Activated naive CD4-positive, alpha-beta T cell (primary cell): ENCODE results near the gene GIGYF2.
"Not testable (repeated sequence)": the region's sequence is repeated elsewhere in the genome, so short reads cannot be mapped to it uniquely, and the experiment has no call there.

Experiments
- DNase-seq, 4 experiments: peaks; one replicate each; lab custom pipeline; 2025; lab: John Stamatoyannopoulos, UW

The GIGYF2 gene

DNA sequence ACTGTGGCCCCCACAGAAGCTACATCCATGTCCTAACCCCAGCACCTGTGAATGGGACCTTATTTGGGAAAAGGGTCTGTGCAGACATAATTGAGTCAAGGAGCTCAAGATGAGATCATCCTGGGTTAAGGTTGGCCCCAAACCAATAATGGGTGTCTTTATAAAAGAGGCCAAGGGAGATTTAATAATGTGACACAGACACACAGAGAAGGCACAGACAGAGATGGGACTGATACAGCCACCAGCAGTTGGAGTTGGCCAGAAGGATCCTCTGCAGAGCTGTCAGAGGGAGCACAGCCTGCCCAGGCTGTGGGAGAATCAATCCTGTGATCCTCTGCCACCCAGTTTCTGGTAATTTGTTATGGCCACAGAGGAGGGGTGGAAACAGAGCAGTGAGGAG is 199.0 kb downstream of the GIGYF2 start:
- no peak for DNase-seq

GRCh38 chr2:232896720-232897597 is 199.8 kb downstream of the GIGYF2 start:
- DNase-seq: no peak

GRCh38 chr2:232897598-232898408 is 200.7 kb downstream of the GIGYF2 start:
- no peak for DNase-seq

- DNase-seq: no peak
Measured at GRCh38 chr2:232898592-232899543, 201.7 kb downstream of the GIGYF2 start.

DNA sequence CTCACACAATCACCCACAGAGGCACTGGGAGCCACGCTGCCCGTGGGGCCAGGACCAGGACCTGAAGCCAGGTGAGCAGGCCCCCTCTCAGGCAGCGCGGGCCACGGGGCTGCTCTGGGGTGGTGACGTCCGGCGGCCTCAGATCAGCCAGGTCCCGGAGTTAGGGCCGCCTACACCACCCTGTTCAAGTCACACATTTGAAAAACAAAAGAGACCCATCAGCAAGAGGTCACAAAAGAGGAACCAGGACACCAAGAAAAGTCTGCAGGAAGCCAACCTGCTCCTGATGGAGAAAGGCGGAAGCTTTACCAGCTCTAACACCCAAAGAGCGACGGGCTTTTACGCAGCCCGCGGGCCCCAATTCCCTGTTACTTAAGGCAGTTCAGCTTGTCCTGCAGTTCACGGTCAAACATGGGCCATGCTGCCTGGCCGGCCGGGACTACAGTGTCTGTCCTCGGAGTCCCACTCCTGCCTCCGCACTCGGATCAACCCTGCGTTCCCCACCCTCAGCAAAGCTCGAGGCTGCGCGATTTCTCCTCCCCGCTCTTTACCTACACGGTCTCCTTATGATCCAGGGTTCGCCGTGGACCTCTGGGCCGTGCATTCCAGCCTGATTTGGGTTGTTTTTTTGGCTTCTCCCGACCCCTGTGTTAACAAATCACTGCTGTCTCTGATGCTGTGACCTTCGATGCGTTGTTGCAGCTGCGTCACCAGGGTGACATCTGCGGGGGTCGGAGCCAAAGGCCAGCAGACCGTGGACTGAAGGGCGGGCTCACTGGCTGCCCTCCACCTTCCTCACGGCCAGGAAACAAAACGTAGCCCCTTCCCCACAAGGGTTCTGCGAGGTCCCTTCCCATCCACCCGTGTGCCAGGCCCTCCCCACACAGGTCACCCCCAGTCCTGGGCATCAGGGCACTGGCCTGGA is 203.9 kb downstream of the GIGYF2 start:
- DNase-seq: no peak

GRCh38 chr2:232901736-232902578 is 204.8 kb downstream of the GIGYF2 start:
- no peak for DNase-seq

GRCh38 chr2:232903989-232904388 is 206.9 kb downstream of the GIGYF2 start:
- no peak for DNase-seq

DNA sequence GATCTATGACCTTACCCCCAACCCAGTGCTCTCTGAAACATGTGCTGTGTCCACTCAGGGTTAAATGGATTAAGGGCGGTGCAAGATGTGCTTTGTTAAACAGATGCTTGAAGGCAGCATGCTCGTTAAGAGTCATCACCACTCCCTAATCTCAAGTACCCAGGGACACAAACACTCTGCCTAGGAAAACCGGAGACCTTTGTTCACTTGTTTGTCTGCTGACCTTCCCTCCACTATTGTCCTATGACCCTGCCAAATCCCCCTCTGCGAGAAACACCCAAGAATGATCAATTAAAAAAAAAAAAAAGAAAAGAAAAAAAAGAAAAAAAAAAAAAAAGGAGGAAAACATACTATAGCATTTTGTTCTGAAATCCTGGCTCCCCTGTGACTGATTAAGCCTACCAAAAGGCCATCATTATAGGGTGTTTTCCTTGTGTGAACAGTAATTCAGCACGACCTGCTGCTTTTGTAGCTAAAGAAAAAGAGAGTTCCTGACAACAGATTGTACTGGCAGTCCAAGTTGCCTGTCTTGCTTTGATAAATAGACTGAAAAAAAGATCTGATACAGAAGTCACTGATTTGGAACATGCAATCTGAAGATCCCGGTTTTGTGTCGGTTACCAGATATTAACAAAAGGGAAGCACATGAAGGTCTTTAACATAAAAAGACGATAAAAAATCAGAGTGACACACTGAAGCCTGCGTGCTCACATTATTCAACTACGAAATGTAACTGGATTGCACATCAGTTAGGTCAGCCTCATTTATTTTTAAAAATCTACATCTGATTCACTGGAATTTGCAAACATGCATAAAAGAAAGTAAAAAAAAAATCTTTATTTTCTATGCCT is 210.0 kb downstream of the GIGYF2 start:
- DNase-seq: not testable (repeated sequence)

GRCh38 chr2:232907718-232908085 is 210.6 kb downstream of the GIGYF2 start:
- DNase-seq: not testable (repeated sequence)

DNA sequence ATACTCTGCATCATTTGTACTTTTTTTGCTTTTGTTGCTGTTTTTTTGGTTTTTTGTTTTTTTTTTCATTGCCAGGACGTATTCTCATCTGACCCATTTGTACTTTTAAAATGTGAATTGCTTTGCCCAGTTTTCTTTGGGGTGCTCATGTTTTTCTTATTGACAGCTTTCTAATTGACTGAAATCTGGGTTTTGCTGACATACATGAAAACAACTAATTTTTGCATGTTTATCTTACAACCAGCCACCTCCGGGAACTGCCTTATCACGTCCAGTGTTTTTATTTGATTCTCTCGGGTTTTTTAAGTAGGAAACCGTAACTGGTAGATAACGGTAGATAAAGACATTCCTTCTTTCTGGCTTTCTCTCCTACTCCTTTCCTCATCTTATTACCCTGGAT is 211.6 kb downstream of the GIGYF2 start:
- no peak for DNase-seq
